ENCODE measurements around the gene CATSPERZ.
A peak's percentile ranks its signal among the peaks of the same experiment; 100 is the strongest.

Gene CATSPERZ

DNA sequence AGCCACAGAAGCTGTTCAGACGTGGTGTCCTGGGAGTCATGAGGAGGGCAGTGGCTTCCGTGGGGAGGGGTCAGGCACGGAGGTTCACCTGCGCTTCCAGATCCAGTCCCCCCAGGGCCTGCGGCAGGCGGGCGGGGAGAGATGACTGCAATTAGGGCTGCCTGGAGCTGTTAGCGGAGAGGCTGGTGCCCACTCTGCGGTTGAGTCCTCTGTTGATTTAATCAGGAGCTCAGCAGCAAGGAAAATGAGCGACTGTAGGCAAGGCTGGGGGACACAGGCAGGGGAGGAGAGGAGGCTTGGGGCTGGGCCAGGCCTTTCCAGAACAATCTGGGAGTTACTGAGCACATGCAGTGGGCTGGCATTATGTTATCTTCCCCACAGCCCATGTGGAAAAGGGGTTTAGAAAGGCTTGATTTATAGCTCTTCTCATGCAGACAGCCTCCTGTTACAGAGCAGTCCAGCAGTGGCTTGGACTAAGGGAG, 35.7 kb upstream of the CATSPERZ start:
- no peak for DNase-seq

DNA sequence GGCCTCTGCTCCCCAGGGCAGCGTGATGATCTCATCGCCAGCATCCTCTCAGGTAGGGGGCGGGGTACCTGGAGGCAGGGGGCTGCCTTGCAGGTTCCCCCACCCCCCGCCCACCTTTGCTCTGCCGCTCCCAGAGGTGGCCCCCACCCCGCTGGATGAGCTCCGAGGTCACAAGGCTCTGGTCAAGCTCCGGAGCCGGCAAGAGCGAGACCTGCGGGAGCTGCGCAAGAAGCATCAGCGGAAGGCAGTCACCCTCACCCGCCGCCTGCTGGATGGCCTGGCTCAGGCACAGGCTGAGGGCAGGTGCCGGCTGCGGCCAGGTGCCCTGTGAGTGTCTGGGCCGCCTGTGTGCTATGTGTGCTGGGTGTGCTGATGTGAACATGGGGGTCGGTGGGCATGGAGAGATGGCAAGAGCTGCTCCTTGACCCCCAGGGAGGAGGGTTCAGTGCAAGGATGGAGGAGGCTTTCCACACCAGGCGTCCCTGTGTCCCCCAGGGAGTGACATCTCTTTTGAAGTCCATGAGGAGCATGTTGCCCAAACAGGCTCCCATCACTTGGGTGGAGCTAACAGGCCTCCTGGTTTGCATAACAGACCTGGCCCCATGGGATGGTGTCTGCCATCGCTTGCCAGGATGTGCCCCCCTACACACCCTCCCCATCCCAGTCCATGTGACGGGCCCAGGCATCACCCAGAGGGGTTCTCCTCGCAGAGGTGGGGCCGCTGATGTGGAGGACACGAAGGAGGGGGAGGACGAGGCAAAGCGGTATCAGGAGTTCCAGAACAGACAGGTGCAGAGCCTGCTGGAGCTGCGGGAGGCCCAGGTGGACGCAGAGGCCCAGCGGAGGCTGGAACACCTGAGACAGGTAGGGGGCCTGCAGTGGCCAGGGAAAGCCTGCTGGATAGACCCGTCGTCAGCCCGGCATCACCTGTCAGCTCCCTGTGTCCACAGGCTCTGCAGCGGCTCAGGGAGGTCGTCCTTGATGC, 34.7 kb upstream of the CATSPERZ start:
- DNase-seq: no peak

DNA sequence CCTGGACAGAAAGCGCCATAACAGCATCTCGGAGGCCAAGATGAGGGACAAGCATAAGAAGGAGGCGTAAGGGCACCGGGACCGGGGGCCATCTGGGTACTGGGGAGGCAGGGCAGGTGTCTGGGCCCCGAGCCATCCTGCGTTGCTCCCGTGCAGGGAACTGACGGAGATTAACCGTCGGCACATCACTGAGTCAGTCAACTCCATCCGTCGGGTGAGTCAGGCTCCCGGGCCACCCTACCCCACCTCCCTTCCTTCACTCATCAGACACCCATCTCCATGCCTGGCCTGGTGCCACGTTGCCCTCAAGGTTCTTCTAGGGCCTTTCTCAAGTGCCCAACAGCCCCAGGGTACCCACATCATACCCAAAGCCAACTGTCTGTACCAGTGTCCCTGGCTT, 33.8 kb upstream of the CATSPERZ start:
- DNase-seq: no peak

DNA sequence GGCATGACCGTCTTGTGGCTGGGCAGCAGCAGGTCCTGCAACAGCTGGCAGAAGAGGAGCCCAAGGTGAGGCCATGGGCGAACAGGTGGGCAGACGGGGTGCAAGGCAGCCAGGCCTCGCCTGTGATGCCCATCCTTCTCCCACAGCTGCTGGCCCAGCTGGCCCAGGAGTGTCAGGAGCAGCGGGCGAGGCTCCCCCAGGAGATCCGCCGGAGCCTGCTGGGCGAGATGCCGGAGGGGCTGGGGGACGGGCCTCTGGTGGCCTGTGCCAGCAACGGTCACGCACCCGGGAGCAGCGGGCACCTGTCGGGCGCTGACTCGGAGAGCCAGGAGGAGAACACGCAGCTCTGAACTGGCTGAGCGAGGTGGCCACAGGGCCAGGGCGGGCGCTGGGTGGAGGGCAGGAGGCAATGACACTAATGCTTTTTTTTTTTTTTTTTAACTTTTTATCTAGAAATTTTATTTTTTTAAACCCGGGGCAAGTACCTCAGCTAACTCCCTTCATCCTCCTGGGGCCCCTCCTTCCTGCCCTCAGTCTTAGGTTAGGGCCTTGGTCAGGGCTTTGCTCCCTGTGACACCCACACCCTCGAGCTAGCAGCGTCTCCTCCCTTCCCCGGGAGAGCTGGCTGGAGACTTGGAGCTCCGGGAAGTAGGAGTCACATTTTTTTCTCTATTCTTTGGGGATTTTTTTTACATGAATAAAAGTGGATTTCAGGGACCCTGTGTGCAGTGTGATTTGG, 32.8 kb upstream of the CATSPERZ start:
- no peak for DNase-seq

DNA sequence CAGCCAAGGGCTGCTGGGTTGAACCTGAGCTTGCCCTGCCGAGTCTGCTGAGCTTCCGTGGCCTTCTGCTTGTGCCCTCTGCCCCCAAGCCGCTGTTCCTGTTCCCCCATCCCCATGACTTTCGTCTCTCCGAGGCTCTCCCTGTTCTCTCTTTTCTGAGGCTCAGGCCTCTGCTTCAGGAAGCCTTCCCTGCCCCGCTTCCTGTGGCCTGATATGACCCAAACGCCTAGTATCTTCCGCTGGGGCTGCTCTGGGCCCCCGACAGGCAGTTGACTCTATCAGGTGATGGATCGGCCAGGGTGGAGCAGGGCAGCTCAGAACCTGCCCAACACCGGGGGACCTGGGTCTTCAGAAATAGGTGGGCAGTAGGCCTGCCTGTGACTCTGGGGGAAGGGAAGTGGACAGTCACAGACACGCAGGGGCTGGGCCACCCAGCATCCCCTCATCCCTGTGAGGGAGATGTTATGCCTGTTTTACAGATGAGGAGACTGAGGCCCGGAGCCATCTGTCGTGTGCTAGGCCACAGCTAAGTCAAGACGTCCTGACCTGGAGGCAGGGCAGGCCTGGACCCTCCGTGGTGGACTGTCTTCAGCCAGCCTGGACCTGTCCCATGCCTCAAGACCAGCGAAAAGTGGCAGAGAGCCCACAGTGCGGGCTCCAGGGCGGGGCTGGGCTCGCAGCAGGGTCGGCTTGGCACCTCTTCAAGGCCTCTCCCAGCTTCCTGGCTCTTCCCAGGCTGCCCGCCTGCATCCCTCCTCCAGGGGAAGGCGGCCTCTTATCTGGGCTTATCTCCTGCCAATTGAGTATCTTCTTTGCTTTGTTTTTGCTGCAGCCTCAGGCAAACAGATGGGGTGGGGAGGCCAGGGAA, 31.9 kb upstream of the CATSPERZ start:
- DNase-seq: peak; percentile 45

DNA sequence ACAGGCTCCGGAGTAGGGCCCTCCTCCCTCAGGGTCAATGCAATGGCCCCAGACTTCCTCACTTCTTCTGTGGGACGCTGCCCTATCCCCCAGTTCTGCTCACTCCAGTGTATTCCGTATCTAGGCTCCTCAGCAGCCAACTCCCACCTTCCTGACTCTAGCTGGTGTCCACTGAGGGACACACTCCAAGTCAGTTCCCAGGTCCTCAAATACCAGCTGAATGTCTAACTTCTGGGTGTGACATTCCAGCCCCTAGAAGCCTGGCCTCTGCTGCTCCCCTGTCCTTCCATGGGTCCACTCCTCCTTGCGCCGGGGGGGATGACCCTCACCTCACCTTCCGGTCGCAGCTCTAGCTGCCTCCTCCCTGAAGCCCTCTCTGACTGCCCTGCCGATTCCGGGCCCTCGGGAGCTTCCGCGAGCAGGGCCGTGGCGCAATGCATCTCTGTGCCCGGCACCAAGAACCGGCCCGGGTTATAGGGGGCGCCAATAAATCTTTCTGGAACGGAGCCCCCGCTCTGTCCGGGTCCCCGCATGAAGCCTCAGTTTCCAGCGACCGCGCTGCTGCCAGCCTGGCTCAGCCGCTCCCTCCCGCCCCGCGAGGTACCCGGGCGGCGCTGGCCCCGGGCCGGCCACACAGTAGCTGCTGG, 31.1 kb upstream of the CATSPERZ start:
- DNase-seq: peak; percentile 55

DNA sequence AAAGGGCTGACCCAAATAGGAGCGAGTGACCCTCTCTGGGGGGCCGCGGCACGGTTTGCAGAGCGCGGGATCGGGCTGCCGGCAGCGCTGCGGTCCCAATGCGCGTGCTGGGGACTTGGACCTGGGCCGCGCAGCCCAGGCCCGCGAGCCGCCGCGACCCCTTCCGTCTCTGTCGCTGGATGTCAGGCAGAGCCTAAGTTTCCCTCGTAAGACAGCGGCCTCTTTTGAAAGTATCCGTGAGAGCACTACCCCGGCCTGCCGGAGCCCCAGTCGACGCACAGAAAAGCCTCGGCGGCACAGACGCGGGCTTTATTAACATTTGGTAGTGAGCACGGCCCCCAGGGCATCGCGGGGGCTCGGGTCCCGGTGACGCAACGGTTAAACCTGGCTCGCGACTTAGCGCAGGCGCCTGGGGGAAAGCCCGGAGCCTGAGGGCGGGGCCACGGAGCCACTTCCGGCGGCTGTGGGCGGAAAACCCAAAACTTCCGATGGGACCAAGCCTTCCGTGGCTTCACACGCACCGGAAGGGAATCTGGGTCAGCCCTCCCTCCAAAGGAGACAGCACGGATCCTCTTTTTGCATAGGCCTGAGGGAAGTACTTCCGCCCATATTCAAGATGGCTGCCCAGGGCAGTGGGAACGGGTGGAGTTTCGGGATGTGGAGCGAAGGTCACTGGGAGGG, 30.5 kb upstream of the CATSPERZ start:
- DNase-seq: peak; percentile 100

DNA sequence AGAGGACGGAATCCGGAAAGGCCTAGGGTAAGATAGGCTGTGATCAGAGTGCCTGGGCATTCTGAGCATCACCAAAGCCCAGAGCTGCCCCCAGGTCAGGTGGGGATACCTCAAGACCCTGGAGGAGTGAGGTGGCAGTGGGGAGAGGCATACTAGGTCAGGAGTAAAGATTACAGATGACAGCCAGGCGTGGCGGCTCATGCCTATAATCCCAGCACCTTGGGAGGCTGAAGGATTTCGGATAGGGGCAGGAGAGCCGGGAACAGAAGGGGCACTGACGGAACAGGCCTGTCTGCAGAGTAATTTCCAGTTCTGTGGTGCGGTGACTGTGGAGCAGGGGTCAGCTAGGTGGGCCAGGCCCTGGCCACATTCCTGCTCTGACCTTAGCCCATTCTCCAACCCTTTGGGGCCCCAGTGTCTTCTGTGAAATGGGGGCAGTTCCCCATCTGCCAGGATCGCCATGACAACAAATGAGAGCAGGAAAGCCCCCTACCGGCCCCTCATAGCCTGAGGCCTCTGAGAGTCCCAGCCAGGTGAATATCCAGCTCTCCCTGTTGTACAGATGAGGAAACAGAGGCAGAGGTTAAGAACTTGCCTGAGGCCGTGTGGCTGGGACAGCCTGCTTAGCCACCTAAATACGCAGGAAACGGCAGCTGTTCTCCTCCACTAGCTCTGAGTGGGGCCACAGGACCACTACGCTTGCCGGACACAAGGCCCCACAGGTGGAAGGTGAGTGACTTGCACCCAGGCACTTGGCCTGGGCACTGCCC, 24.9 kb upstream of the CATSPERZ start:
- no peak for DNase-seq

DNA sequence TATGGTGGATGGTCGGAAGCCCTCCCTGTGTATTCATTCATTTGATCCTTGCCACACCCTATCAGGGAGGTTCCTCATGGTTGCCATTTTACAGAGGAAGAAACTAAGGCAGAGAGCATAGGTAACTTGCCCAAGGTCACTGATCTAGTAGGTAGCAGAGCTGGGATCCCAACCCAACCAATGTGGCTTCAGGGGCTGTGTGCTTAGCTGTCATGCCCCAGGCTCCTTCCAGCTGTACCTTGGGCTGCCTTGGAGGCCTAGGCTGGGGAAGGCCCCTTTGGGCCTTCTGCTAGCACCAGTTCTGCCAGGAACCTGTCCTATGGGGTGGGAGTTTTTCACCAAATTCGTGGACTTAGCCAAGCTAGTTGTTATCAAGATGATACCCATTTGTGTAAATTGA, 24.3 kb upstream of the CATSPERZ start:
- no peak for DNase-seq

DNA sequence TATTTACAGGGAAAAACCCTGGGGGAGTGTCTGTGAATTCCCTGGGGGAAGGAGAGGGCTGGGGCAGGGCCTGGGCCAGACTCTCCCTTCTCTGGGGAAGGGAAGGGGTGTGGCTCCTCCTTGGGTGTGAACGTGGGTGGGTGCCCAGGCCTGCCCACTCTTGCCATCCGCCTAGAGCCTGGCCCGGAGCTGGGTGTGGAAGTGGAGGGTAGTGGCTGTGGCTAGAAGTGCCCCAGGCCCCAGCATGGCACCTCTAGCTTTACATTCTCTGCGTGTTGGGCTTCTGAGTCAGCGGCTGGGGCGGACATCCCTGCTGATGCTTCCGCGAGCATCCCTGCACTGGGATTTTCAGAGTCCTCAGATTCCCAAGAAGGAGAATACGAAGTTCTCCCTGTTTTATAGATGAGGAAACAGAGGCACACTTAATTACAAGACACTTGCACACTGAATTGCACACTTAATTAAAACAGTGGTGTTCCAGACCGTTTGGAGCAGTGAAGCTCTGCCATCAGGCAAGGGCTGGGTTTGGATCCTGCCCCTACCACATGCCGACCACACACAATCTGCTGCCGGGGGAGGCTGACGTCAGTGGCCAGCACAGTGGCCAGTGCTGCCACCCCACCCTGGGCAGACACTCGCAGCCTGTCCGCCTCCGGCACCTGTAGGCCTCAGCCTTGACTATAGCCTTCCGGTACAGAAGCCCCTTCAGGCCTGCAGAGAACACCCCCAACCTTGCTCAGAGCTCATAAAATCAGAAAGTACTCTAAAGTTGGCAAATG, 23.3 kb upstream of the CATSPERZ start:
- DNase-seq: peak; percentile 21

DNA sequence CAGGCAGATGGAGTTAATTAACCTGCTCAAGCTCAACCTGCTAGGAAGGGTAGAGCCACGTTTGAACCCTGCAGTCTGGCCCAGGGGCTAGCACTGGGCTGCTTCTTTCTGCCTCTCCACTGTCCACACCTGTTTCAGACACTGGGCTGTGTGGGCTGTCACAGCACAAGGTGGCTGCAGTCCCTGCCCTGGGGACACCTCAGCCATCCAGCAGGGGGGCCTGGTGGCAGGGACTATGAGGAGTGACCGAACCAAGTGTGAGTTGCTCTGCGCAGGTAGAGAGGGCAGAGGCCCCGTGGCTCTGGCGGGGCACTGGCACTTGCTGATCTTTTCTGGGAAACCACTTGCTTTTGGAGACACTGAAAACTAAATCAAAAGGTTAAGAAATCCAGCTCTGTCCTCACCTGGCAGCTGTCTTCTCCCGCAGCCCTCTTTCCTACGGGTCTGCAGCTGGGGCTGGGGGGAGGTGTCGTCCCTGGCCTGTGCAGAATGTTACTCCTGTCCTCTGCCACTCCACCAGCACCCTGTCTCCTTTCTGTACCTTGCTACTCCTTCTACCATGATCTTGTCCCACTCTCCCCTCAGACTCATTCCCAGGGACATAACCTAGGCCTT, 21.5 kb upstream of the CATSPERZ start:
- DNase-seq: no peak

DNA sequence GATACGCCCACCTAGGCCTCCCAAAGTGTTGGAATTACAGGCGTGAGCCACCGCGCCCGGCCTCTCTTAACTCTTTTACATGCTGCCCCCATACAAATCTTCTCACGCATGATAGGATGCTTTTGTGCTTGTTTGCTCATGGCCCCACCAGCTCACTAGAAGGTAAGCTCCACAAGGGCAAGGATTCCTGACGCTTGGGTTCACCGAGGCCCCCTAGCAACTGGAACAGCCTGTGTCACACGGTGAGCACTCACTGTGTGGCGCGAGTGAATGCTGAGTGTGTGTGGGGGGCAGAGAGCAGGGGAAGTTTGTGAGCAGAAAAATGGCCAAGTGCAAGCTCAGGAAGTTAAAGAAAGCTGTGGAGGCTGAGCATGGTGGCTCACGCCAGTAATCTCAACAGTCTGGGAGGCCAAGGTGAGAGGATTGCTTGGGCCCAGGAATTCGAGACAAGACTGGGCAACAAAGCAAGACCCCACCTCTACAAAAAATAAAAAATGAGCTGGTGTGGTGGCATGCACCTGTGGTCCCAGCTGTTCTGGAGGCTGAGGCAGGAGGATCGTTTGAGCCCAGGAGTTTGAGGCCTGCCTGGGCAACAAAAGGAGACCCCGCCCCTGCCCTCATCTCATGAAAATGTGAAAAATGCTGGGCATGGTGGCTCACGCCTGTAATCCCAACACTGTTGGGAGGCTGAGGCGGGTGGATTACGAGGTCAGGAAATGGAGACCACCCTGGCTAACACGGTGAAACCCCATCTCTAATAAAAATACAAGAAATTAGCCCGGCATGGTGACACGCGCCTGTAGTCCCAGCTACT, 18.0 kb upstream of the CATSPERZ start:
- DNase-seq: no peak

DNA sequence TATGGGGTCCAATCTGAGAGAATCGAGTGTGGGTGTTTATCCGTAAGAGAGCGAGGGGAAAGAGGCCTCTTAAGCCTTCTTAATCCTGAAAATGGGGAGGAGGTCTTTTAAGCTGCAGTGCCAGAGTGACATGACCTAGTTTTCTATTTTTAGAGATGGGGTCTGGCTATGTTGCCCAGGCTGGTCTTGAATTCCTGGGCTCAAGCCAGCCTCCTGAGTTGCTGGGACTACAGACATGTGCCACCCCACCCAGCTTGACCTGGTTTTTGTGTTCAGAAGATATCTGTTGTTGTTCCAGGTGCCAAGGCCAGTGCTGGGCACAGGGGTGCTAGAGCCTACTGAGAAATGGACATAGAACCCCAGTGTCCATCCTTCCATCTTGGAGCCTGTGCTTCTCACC, 17.1 kb upstream of the CATSPERZ start:
- no peak for DNase-seq

DNA sequence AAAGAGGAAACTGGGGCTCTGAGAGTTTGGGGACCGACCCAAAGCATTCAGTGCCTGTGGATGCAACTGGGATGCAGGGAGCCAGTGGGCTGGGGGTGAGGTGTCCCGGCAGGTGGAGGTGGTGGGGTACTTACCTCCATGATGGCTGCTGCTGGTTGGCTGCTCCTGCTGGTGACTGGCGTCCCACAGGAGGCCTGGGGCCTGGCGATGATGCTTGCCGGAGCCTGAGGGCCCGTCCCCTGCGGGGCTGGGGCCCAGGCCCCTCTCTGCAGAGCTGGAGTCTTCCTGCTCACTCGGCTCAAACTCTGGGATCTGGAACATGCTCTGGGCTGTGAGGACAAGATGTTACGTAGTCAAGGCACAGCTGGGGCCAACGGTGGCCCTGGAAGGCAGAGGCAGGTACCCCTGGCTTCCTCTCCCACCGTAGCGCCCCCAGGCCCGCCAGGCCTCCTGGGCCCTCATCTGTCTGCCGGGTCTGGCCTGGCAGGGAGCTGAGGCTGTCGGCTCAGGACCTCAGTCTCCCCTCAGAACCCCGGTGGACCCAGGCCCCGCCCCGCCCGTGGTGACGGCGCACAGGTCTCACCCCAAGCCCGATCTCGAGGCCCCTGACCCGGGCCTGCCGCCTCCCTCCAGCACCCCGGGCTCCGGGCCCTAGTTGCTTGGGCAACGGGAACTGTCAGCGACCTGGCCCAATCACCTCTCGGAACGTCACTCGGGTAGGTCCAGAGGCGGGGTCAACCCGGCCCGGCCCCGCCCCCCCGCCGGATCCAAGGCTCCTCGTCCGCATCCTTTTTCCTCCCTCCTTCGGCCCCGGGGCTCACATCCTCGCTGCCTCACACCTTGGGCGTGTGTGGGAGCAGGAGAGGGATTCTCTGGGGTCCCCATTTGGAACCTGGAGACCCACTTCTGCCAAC, 15.9 kb upstream of the CATSPERZ start, which contains the start of gene BAD:
Gene BAD, minus strand, starts transcription at position 618 of the 914 bp plus-strand sequence. Its CDS starts 297 bp downstream, at position 321.
- peak; percentile 93 for DNase-seq

DNA sequence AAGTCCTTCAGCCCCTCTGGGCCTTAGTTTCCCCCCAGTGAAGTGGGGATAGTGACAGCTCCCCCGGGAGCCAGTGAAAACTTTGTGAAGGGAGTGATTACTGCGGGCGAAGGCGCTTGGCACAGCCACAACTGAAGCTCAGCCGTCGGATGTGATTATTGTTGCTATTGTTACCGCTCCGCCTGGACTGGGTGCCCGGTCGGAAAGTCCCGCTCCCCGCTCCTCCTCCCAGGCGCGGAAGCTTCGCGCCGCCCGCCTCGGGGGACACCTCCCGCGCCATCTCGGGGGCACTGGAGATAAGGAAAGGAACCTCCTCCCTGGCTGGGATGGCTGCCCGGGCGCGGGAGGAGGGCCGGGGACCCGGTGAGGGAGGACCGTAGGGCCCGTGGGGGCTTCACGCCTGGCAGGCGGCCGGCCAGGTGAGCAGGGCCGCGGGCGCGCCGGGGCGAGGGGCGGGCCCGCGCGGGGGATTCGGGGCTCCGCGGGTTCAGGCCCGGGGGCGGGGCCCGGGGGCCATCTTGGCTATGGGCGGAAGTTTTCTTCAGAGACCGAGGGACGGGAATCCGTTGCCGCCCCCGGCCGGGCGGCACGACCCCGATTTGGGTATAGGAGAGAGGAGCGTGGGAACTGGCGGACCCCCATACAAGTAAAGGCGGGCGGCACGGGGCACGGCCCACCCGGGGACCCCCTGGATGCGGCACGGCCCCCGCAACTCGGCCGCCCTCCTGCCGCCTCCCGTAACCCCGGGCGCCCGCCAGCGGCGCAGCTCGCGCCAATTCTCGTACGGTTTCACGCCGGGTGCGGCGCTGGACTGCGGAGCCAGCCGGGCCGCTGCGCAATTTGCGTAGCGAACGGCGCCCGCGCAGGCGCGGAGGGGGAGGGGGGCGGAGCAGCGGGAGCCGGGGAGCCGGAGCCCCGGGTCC, 14.9 kb upstream of the CATSPERZ start, which contains the start of gene GPR137:
Gene GPR137, plus strand, starts transcription at position 887 of the 923 bp plus-strand sequence. CDS start 677 bp downstream, outside the sequence.
- DNase-seq: peak; percentile 75
